NCI-H187 (cell line): ENCODE data around the gene ELF5.

ENCODE experiments used
- DNase-seq, 2 experiments: peaks; one replicate each; lab custom pipeline; 2025; lab: John Stamatoyannopoulos, UW

Gene ELF5

GRCh38 chr11:34522188-34522587 is 8.6 kb upstream of the ELF5 start:
- DNase-seq, result no peak

GRCh38 chr11:34521265-34521664 is 7.7 kb upstream of the ELF5 start:
- no peak for DNase-seq

GRCh38 chr11:34519595-34520235 is 6.1 kb upstream of the ELF5 start:
- DNase-seq, result no peak

- DNase-seq, result no peak
Observed at GRCh38 chr11:34516247-34517040, 2.9 kb upstream of the ELF5 start.

- no peak for DNase-seq
Observed at GRCh38 chr11:34514597-34514996, 1.0 kb upstream of the ELF5 start.

GRCh38 chr11:34512840-34513681 is 533 bp downstream of the ELF5 start:
- no peak for DNase-seq

GRCh38 chr11:34510673-34511072 is 2.9 kb downstream of the ELF5 start:
- no peak for DNase-seq

- no peak for DNase-seq
Observed at GRCh38 chr11:34510218-34510617, 3.4 kb downstream of the ELF5 start.

- DNase-seq, result no peak
Observed at GRCh38 chr11:34509336-34509876, 4.2 kb downstream of the ELF5 start.

- DNase-seq, result no peak
Observed at GRCh38 chr11:34508524-34508923, 5.1 kb downstream of the ELF5 start.

GRCh38 chr11:34507610-34508009 is 6.0 kb downstream of the ELF5 start:
- no peak for DNase-seq

GRCh38 chr11:34507156-34507555 is 6.4 kb downstream of the ELF5 start:
- DNase-seq, result no peak

GRCh38 chr11:34505874-34506273 is 7.7 kb downstream of the ELF5 start:
- no peak for DNase-seq

- no peak for DNase-seq
Observed at GRCh38 chr11:34502949-34503348, 10.6 kb downstream of the ELF5 start.

- no peak for DNase-seq
Observed at GRCh38 chr11:34501949-34502348, 11.6 kb downstream of the ELF5 start.

- no peak for DNase-seq
Observed at GRCh38 chr11:34501500-34501899, 12.1 kb downstream of the ELF5 start.

GRCh38 chr11:34499719-34500500 is 13.7 kb downstream of the ELF5 start:
- no peak for DNase-seq

- no peak for DNase-seq
Observed at GRCh38 chr11:34495724-34496377, 17.7 kb downstream of the ELF5 start.

- no peak for DNase-seq
Observed at GRCh38 chr11:34495239-34495723, 18.3 kb downstream of the ELF5 start.

GRCh38 chr11:34493926-34494595 is 19.5 kb downstream of the ELF5 start:
- no peak for DNase-seq
